ENCODE data around the gene B3GAT1. TPM values are rescaled to one million over a fixed set of nuclear protein-coding genes. Genes with fewer than 3 reads are reported as not detected.

Gene B3GAT1
- total RNA-seq, 1 experiment from 2014 or later, result not detected

GRCh38 chr11:134330611-134331353 is 81.3 kb downstream of the B3GAT1 start:
- in situ Hi-C loops (cut with HindIII; ENCODE audit: low sequenced_read_pairs), result no loop called here

More at GRCh38 chr11:134330611-134331353, 81.3 kb downstream of the B3GAT1 start:
- DNase-seq (ENCODE audit: low spot score), result no peak

Other genes with a start within 250 kb of the B3GAT1 start
- gene NCAPD3, start 188.3 kb downstream of the B3GAT1 start, total RNA-seq (2014; rRNA removed; shearing (Covaris generic)), result 35.4 and 49.5 TPM in 2 replicates
- gene VPS26B, start 187.6 kb downstream of the B3GAT1 start, total RNA-seq (2014; rRNA removed; shearing (Covaris generic)), result 46.1 and 56.2 TPM in 2 replicates
- 111 and 116 TPM in 2 replicates for gene THYN1, start 158.9 kb downstream of the B3GAT1 start, total RNA-seq (2014; rRNA removed; shearing (Covaris generic))
- 54.8 and 58.8 TPM in 2 replicates for gene ACAD8, start 158.7 kb downstream of the B3GAT1 start, total RNA-seq (2014; rRNA removed; shearing (Covaris generic))
- not detected in 2 replicates for gene GLB1L3, start 135.9 kb downstream of the B3GAT1 start, total RNA-seq (2014; rRNA removed; shearing (Covaris generic))
- 9.8 and 13.0 TPM in 2 replicates for gene GLB1L2, start 80.3 kb downstream of the B3GAT1 start, total RNA-seq (2014; rRNA removed; shearing (Covaris generic))

Measured in G401 (cell line).